ENCODE results near the gene PXDC1.
"Not testable (repeated sequence)": the region's sequence is repeated elsewhere in the genome, so short reads cannot be mapped to it uniquely, and the experiment has no call there.

PXDC1 gene

DNA sequence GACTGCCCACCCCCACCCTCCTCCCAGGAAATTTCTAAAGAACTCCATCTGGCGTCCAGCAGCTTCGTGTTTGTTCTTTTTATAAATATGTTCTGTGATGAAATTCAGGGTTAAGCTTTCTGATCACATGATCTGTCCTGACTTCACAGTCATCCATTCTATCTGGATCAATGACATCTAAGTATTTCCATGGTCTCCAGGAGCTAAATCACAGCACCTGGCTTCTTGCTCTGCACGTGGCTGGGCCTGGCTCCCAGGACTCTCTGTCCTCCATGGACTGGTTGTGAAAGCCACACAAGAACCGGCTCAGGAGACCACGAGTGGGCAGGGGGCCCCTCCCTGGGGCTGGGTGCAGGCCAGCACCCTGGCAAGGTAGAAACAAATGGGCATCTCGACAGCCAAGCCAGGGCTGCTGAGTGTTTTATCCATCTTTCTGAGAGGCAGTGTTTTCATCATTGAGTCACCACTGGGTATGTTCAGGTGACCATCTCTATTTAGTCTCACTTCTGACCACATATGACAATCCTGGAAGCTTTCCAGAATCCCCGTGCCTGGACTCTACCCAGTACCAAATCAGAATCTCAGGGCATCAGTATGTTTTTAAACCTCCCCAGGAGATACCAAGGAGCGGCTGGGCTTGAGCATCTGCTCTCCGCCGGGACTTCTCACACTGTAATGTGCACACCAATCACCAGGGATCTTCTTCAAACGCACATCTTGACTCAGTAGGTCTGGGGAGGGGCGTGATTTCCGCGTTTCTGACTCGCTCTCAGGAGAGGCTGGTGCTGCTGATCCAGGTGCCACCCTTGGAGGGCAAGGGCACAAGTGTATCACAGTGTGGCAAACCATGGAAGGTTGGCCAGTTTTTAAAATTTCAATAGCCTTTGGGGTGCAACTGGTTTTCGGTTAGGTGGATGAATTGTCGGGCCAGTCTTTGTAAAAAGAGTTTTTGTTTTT, 31.6 kb upstream of the PXDC1 start:
- DNase-seq, result no peak

- no peak for DNase-seq
These were observed 30.0 kb upstream of the PXDC1 start for GRCh38 chr6:3781504-3781903.

- no peak for DNase-seq
These were observed 28.0 kb upstream of the PXDC1 start for GRCh38 chr6:3779574-3779849.

DNA sequence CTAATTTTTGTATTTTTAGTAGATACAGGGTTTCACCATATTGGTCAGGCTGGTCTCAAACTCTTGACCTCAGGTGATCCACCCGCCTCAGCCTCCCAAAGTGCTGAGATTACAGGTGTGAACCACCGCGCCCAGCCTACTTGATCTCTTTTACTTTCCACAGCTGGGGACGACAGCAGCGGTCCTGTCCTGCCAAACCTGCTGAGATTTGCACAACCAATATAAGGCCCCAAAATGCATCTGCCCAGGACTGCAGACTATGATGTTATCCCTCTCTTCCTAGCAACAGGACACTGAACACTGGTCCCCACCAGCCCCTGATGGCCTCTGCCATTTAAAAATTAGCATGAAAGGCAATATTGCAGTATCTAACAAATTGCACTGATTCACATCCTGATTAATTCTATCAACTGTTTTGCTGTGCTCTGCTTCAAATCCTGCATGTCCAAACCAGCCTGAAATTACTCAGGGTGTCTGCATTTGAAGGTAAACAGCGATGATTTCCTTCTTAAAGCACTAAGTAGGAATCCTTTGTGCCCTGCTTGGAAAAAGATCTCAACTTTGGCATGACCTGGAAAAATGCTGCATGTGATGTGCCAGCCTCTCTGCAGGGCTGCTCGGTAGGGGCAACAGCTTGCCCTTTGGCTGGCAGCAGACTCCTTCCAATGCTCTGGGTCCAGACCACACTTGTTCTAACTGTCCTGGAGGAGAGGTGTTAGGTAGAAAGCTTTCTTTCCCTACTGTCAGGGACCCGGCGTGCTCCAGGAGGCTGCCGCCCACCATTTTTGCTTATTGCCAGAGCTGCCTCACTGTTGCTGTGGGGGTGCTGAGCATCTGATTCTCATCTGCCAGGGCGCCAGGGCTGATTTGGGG, 27.4 kb upstream of the PXDC1 start:
- no peak for DNase-seq

- DNase-seq, result no peak
These were observed 26.4 kb upstream of the PXDC1 start for GRCh38 chr6:3777730-3778461.

DNA sequence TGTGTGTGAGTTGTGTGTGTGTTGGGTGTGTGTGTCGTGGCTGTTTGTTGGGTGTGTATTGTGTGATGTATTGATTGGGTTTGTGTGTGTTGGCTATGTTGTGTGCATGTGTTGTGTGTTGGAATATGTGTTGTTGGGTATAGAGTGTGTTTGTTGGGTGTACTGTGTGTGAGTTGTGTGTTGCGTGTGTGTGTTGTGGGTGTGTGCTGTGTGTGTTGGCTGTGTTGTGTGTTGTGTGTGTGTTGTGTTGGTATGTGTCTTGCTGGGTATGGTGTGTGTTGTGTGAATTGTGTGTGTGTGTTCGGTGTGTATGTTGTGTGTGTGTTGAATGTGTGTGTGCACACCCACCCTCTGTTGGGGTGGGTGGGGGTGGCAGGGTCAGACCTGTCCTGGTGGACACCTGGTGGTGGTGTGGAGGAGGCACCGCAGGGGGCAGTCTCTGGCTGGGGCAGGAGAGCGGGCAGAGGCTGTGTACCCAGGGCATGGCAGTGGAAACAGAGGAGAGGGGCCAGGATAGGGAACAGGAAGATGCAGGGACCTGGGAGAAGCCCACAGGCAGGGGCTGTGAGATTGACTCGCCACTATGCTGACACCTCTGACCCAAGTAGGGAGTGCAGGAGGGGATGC, 25.5 kb upstream of the PXDC1 start:
- no peak for DNase-seq

GRCh38 chr6:3775847-3776246, 24.3 kb upstream of the PXDC1 start:
- DNase-seq, result no peak

GRCh38 chr6:3775386-3775785, 23.9 kb upstream of the PXDC1 start:
- no peak for DNase-seq

DNA sequence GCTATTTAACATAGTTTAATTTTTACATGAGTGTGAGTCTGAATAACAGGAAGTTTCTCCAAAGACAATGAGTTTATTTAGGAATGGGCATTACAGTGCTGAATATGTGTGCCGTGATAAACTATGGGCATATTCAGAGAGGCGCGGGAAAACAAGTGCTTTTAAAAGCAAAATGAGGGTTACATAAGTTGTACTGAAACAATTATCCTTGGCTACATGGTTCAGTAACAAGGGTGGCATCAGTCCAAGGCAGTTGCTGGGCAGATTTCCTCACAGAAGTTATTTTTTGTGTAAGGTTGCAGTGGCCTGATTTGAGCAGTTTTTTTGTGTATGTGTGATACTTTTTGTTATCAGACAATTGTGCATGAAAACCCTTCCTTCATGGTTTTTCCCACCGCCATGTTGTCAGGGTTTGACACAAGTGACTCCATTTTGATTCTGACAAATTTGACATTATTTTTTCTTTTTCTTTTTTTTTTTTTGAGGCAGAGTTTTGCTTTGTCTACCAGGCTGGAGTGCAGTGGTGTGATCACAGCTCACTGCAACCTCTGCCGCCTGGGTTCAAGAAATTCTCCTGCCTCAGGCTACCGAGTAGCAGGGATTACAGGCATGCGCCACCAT, 22.3 kb upstream of the PXDC1 start:
- no peak for DNase-seq

DNA sequence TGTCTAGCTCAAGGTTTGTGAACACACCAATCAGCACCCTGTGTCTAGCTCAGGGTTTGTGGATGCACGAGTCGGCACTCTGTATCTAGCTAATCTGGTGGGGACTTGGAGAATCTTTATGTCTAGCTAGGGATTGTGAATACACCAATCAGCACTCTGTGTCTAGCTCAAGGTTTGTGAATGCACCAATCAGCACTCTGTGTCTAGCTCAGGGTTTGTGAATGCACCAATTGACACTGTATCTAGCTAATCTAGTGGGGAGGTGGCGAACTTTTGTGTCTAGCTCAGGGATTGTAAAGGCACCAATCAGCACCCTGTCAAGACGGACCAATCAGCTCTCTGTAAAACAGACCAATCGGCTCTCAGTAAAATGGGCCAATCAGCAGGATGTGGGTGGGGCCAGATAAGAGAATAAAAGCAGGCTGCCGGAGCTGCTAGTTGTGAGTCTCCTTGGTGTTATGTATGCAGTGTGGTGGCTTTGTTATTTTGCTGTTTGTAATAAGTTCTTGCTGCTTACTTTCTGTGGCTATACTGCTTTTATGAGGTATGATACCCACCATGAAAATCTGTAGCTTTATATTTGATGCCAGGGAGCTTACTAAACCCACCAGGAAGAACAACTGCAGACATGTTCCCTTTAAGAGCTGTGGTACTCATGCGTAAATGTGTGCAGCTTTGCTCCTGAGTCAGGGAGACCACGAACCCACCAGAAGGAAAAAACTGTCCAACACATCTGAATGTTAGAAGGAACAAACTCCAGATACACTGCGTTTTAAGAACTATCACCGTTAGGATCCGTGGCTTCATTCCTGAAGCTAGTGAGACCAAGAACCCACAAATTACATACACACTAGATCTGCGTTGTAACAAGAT, 20.9 kb upstream of the PXDC1 start:
- DNase-seq, result not testable (repeated sequence)

- no peak for DNase-seq
These were observed 20.0 kb upstream of the PXDC1 start for GRCh38 chr6:3771407-3772011.

DNA sequence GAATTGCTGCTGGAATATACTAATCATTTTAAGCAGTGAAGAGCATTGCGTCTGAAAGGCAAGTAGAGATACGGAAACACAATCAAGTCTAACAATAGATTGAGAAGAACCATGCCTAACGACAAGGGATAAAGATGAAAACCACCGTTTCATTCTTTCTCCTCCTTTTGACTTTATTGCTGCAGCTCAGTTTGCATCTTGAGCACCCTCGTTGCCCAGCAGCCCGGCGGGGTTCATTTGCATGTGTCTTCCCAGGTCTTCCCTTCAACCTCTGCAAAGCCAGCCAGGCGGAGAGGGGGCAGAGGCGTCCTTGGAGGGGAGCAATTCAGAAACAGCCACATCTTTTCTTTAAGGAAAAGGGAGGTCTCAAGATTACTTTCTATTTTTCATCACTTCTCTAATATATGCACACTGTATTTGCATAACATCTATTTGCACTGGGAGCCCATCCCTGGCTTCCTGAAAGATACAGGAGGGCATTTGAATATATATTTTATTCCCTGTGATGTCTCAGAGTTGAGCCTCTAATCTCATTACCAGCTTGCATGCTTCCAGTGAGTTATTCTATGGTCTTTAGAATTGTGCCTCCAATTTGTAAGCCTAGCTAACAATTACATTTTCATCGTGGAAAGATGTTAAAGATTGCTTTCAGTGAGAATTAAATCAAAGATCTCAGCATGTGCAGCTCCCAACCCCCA, 18.7 kb upstream of the PXDC1 start:
- no peak for DNase-seq

GRCh38 chr6:3769610-3770009, 18.1 kb upstream of the PXDC1 start:
- no peak for DNase-seq

DNA sequence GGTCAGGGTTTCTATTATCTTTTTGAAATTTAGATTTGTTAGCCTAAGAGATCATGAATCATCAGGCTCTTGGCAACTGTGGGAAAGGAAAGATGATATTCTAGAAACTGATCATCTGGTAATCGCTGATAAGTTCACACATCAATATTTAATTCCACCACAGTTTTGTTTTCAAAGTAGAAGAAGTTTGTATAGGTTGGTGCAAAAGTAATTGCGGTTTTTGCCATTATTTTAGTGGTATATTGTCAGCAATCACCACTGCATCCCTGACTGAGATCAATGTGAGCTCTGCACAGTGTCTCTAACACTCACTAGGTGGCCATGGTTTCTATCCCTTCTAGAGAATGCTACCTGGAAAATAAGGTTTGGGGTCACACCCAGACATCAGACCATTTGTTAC, 17.0 kb upstream of the PXDC1 start:
- no peak for DNase-seq

DNA sequence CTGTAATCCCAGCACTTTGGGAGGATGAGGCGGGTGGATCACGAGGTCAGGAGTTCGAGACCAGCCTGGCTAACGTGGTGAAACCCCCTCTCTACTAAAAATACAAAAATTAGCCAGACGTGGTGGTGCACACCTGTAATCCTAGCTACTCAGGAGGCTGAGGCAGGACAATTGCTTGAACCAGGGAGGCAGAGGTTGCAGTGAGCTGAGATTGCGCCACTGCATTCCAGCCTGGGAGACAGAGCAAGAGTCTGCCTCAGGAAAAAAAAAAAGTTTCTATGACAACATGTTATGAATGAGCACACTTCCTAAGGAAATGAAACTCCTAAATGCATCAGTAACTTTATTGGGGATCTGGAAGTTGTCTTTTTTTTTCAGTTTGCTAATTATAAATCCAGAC, 16.0 kb upstream of the PXDC1 start:
- DNase-seq, result not testable (repeated sequence)

DNA sequence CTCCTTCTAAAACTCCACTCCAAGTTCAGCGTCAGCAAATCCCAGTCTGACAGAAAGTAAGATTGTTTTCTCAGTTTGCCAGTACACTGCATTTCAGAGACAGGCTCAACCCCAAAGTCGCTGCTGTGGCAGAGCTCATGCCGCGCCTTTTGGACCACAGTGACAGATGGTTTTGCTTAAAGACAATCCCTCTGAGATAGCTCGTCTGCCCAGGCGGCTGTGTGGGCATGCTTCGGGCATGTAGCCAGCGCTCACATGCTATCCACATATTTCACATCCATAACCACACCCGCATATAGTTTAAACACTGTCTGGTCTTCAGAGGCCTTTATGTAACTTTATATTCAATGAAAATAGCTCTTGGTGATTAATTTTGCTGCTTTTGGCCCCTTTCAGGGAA, 14.7 kb upstream of the PXDC1 start:
- DNase-seq, result no peak

- DNase-seq, result no peak
These were observed 13.9 kb upstream of the PXDC1 start for GRCh38 chr6:3765415-3765814.

DNA sequence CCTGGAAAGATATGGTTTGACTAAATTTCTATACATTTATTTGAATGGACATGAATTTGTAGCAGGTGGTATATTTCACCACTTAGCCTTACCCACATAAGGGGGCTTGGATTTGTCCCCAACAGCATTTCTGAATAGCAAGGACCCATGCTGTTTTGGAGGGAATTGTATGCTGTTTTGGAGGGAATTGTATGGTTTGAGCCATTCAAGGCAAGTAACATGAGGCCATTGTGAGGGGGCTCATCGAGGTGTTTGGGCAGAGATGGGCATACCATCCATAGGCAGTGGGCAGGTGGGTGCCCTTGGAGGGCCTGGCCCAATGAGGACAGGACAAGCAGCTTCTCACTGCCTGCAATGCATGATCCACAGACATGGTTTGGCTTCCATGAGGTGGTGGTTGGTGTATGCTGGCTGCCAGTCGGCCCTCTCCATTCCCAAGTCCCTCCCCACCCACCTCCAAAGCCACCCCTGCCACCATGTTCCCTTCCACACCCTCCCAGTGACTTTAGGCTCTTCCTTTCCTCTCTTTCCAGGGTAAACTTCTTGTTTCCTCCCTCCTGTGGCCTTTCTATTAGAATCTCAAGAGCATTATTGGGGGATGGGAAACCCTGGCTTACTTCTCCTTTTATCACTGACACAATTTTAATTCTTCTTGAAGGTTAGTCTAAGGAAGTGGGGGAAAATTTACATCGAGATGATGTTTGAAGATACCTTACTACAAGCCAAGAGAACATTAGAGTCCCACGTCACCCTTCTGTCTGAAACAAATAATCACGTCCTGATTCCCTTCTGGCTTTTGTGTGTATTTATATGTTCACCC, 13.2 kb upstream of the PXDC1 start:
- DNase-seq, result no peak

DNA sequence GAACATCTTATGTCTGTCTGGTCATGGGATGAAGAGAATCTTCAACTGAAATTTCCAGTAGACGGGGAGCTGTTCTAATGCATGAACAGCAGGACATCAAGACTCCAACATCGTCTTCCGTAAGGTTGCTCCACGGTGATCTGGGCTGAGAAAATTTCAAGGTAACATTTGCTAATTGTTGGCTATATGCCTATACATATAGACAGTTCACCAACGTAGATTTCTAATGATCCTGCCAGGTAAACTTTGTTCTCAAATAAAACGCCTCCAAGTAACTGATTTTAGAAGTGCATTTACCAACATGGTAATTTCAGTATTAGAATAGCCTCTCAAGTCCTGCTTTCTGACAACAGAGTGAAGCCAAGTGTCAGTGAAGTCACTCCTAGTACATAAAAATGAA, 11.3 kb upstream of the PXDC1 start:
- no peak for DNase-seq
